Measurements from ENCODE around the gene UBE2E2. TPM values are rescaled to one million over a fixed set of nuclear protein-coding genes. Genes with fewer than 3 reads are reported as not detected.

The UBE2E2 gene
- total RNA-seq, 2 experiments from 2014 or later, result 14.1 to 20.2 TPM

DNA sequence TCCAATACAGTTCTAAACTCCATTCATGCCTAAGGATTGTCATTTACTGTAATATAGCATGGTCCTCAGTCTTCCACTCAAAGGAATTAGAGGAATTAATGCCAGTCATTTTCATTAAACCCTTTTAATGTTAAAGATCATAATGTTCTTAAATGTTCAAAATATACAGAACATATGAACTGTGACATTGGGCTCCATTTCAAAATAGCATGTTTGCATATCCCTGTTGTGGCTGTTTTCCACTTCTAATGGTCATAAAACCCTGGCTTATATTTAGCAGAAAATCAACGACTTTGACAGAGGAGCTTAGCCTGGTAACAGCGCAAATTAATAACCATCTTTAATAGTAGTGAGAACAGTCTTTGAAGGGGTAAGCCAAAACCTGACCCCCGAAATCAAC lies 260.7 kb downstream of the UBE2E2 start:
- no peak overlapping the region for H3K4me3 ChIP-seq (ENCODE audit: low read length)
- no peaks in the 10 kb centered on the region for H3K27me3 ChIP-seq (ENCODE audit: control insufficient read depth in 1 of 2, insufficient read depth in 2 of 2, low read length in 2 of 2)
- no peak overlapping the region for H3K27ac ChIP-seq (ENCODE audit: low read depth in 1 of 2, low read length in 2 of 2)
- H3K4me3 Mint-ChIP-seq, result no peak overlapping the region
- TF ChIP-seq, protein P1, sequence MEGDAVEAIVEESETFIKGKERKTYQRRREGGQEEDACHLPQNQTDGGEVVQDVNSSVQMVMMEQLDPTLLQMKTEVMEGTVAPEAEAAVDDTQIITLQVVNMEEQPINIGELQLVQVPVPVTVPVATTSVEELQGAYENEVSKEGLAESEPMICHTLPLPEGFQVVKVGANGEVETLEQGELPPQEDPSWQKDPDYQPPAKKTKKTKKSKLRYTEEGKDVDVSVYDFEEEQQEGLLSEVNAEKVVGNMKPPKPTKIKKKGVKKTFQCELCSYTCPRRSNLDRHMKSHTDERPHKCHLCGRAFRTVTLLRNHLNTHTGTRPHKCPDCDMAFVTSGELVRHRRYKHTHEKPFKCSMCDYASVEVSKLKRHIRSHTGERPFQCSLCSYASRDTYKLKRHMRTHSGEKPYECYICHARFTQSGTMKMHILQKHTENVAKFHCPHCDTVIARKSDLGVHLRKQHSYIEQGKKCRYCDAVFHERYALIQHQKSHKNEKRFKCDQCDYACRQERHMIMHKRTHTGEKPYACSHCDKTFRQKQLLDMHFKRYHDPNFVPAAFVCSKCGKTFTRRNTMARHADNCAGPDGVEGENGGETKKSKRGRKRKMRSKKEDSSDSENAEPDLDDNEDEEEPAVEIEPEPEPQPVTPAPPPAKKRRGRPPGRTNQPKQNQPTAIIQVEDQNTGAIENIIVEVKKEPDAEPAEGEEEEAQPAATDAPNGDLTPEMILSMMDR (IDR thresholded peaks at IDR 0.05), result no peak
- no peak for ATAC-seq (ENCODE audit: poor library complexity)
- peaks cover 12% of the 10 kb centered on the region for H3K9me3 Mint-ChIP-seq
- H3K36me3 Mint-ChIP-seq (ENCODE audit: low read depth), result no peaks in the 10 kb centered on the region
- no peaks in the 10 kb centered on the region for H3K36me3 ChIP-seq (ENCODE audit: insufficient read depth, low read length)
- H3K9me3 ChIP-seq (ENCODE audit: control insufficient read depth in 1 of 2, insufficient read depth in 1 of 2, low read length in 2 of 2), result no peaks in the 10 kb centered on the region
- intact Hi-C loops (cut with DNase I, micrococcal nuclease), result no loop called here
- POLR2A ChIA-PET, result no interaction called here
- CTCF ChIA-PET, result no interaction called here
- no peak for DNase-seq
- no peaks in the 10 kb centered on the region for H3K4me1 Mint-ChIP-seq (ENCODE audit: low read depth)
- no peak overlapping the region for H3K27ac Mint-ChIP-seq
- no peaks in the 10 kb centered on the region for H3K27me3 Mint-ChIP-seq
- no peaks in the 10 kb centered on the region for H3K4me1 ChIP-seq (ENCODE audit: insufficient read depth, low read length)

DNA sequence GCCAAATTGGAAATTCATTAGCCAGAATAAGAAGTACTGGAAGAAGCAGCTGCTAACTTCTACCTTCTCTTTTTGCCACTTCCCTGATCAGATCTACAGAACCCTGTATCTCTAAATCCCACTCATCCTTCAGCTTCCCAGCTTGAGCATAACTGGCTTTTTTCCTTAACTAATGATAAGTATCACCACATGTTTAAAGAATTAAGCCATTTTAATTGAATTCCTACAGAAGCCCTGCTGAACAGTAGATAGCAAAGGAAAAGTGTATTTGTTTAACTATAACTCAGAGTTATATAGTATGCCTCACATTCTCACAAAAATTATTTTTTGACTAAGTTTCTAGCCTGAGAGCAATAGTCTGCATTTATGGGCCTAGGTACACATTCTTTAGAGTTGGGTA lies 262.4 kb downstream of the UBE2E2 start:
- no peaks in the 10 kb centered on the region for H3K36me3 Mint-ChIP-seq (ENCODE audit: low read depth)
- no peaks in the 10 kb centered on the region for H3K4me1 Mint-ChIP-seq (ENCODE audit: low read depth)
- ChIA-PET POLR2A (no interaction called here), CTCF (no interaction called here)
- Histone ChIP-seq H3K4me3 (ENCODE audit: low read length) (no peak overlapping the region), H3K4me1 (ENCODE audit: insufficient read depth, low read length) (no peaks in the 10 kb centered on the region), H3K9me3 (ENCODE audit: control insufficient read depth in 1 of 2, insufficient read depth in 1 of 2, low read length in 2 of 2) (no peaks in the 10 kb centered on the region), H3K27me3 (ENCODE audit: control insufficient read depth in 1 of 2, insufficient read depth in 2 of 2, low read length in 2 of 2) (no peaks in the 10 kb centered on the region), H3K36me3 (ENCODE audit: insufficient read depth, low read length) (no peaks in the 10 kb centered on the region), H3K27ac (ENCODE audit: low read depth in 1 of 2, low read length in 2 of 2) (no peak overlapping the region)
- H3K4me3 Mint-ChIP-seq, result no peak overlapping the region
- H3K9me3 Mint-ChIP-seq, result peaks cover 12% of the 10 kb centered on the region
- no peak overlapping the region for H3K27ac Mint-ChIP-seq
- DNase-seq (no peak), ATAC-seq (ENCODE audit: poor library complexity) (no peak)
- TF ChIP-seq, protein P1 (IDR thresholded peaks at IDR 0.05), result no peak
- intact Hi-C loops (cut with DNase I, micrococcal nuclease), result no loop called here
- no peaks in the 10 kb centered on the region for H3K27me3 Mint-ChIP-seq

DNA sequence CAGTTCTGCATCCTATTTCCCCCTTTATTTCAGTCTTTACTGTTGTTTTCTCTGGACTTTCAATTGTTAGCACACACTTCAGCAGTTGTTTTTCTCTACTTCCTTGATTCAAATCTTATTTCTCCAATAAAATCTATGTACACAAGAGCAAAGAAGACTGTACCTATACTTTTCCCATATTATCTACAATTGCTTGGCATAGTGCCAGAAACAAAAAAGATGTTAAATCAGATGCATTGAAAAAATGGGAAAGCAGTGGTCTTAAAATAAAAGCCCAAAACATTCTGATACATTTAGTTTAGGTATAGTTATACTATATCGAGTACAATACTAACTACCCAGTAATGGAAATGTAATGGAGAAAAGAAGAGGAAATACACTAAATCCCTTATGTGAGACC lies 265.1 kb downstream of the UBE2E2 start:
- Mint-ChIP-seq H3K27ac (no peak overlapping the region), H3K4me1 (ENCODE audit: low read depth) (no peaks in the 10 kb centered on the region), H3K9me3 (peaks cover 12% of the 10 kb centered on the region), H3K36me3 (ENCODE audit: low read depth) (no peaks in the 10 kb centered on the region), H3K27me3 (no peaks in the 10 kb centered on the region), H3K4me3 (no peak overlapping the region)
- no peaks in the 10 kb centered on the region for H3K27me3 ChIP-seq (ENCODE audit: control insufficient read depth in 1 of 2, insufficient read depth in 2 of 2, low read length in 2 of 2)
- H3K36me3 ChIP-seq (ENCODE audit: insufficient read depth, low read length), result no peaks in the 10 kb centered on the region
- H3K27ac ChIP-seq (ENCODE audit: low read depth in 1 of 2, low read length in 2 of 2), result no peak overlapping the region
- ATAC-seq (ENCODE audit: poor library complexity) (no peak), DNase-seq (no peak)
- TF ChIP-seq, protein P1 (IDR thresholded peaks at IDR 0.05), result no peak
- POLR2A ChIA-PET, result no interaction called here
- intact Hi-C loops (cut with DNase I, micrococcal nuclease), result no loop called here
- H3K9me3 ChIP-seq (ENCODE audit: control insufficient read depth in 1 of 2, insufficient read depth in 1 of 2, low read length in 2 of 2), result no peaks in the 10 kb centered on the region
- CTCF ChIA-PET, result no interaction called here
- H3K4me1 ChIP-seq (ENCODE audit: insufficient read depth, low read length), result no peaks in the 10 kb centered on the region
- no peak overlapping the region for H3K4me3 ChIP-seq (ENCODE audit: low read length)

Measured in CD4-positive, alpha-beta T cell (primary cell).